ENCODE measurements around the gene DDN. TPM values are rescaled to one million over a fixed set of nuclear protein-coding genes. Genes with fewer than 3 reads are reported as not detected.

DDN gene
- total RNA-seq, 1 donor, result 0.09 TPM

- H3K4me3 ChIP-seq (ENCODE audit: low read depth, low read length), result peak overlapping the region; percentile 45
- no peak for TF ChIP-seq CTCF (IDR thresholded peaks at IDR 0.05; ENCODE audit: insufficient read depth, low read length)
- no peak for DNase-seq (ENCODE audit: low read depth)
Measured at GRCh38 chr12:48998497-48999353, 450 bp downstream of the DDN start.

DNA sequence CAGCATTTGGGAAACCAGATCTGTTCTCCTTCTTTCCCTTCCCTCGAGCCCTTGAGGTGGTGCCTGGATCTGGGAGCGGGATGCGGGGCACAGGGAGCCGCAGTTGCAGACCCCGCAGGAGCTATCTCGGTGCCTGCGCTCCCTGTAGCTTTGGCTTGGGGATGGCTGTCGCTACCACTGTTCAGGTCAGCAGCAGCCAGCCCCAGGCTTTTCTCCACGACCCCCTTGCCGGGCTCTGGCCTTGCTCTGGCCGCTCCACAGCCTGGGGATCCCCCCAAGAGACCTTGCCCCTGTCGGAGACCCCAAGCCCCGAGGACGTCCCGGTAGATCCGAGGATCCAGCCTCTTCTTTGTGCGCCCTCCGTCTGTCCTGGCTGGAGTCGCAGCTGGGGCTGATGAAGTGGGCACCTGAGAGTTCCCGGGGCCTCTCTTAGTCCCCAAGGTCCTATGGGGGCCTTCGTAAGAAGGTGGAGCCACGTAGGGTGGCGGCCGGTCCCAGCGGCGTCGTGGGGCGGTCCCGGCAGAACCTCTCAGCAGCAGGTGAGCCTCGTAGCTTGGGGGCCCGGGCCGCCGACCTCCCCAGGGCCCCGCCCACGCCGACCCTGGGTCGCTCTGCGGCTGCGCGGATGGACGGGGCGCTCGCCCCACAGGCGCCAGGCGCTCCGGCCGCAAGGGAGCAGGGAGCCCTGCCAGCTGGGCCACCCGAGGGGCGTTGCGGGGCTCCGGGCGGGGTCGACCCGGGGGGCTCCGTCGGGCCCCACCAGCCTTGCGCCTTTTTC is 1.3 kb downstream of the DDN start:
- peak overlapping the region; percentile 45 for H3K4me3 ChIP-seq (ENCODE audit: low read depth, low read length)
- TF ChIP-seq CTCF (IDR thresholded peaks at IDR 0.05; ENCODE audit: insufficient read depth, low read length), result no peak
- DNase-seq (ENCODE audit: low read depth), result no peak

DNA sequence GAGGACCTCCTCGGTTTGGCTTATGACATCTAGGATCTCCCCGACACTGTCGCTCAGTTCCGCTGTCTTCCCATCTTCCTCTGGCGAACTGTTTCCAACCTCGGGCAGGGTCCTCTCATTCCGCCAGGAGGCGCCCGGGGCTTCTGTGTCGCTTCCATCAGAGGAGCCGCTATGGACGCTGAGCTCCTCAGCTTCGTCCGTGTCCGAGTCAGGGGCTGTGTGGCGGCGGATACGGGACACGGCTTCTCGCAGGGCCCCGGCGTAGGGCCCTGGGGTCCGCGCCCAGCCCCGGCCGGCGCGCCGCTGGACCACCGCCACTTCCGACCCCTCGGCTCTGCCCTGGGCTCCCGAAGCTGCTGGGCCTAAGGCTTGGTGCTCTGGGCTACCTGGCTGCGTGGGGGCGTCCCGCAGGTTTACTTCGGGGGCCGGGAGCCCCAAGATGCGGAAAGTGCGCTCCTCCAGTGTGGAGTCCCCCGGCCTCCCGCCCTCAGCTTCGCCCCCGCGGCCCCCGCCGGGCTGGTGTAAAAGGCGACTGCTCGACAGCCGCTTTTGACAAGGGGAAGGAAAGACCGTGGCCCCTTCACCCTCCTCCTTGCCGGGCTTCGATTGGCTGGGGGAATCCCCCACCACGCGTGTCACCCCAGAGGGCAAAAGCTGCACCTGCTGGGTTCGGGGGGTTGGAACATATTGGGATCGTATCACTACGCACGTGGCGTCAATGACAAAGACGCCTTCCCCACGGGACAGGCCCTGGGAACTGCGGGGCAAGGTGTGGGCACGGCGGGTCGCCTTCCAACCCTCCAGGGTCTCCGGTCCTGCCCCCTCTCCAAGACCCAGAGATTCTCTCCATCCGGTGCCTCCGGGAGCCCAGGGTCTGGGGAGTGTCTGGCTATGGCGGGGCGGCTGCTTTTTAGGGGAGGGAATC is 2.1 kb downstream of the DDN start:
- peak overlapping the region; percentile 33 for H3K4me3 ChIP-seq (ENCODE audit: low read depth, low read length)
- TF ChIP-seq CTCF (IDR thresholded peaks at IDR 0.05; ENCODE audit: insufficient read depth, low read length), result peak; percentile 90
- peak; percentile 55 for DNase-seq (ENCODE audit: low read depth)

GRCh38 chr12:48995086-48995879 is 3.9 kb downstream of the DDN start:
- peak overlapping the region; percentile 31 for H3K4me3 ChIP-seq (ENCODE audit: low read depth, low read length)
- peak; percentile 90 for TF ChIP-seq CTCF (IDR thresholded peaks at IDR 0.05; ENCODE audit: insufficient read depth, low read length)
- peak; percentile 76 for DNase-seq (ENCODE audit: low read depth)

DNA sequence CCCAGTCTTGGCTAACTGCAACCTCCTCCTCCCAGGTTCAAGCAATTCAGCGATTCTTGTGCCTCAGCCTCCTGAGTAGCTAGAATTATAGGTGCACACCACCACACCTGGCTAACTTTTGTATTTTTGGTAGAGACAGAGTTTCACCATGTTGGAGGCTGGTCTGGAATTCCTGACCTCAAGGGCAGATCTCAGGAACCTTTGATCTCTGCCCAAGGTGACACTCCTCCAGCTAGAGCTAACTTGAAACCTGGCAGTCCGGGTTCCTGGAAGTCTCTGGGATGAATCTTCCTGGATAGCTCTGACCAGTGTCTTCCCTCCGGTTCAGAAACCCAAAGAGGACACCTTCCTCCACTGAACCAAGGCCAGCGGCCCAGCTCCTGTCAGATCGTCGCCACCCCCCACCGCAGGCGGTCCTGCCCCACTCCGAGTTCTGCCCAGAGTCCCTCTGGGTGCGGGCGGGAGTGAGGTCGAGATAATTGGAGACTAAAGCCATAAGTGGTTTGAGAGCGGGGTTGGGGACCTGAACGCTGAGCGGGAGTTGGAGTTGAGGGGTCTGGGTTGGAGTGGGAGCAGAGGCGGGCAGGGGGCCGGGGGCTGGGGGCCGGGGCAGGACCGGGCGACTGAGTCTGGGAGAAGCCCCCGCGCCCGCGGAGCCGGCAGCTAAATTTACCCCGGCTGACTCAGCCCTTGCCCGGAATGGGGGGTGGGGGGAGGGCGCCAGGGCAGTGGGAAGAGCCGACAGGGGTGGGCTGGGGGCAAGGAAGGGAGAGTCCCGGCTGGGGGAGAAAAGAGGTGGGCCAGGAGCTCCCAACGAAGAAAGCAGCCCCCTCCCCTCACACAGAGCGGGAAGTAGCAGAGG is 4.7 kb downstream of the DDN start:
- DNase-seq (ENCODE audit: low read depth), result no peak

More for the DNA sequence above, 4.7 kb downstream of the DDN start:
- TF ChIP-seq CTCF (IDR thresholded peaks at IDR 0.05; ENCODE audit: insufficient read depth, low read length), result no peak
- H3K4me3 ChIP-seq (ENCODE audit: low read depth, low read length), result no peak overlapping the region
